Brain microvascular endothelial cell (primary cell): ENCODE data around the gene OR52N1.

Experiments used
- DNase-seq: peaks from one replicate; pipeline ENCODE4 v3.0.0-alpha.2; 2020
- H3K27ac ChIP-seq: fragments of 250-450 bp; sonication (Bioruptor Pico); 2 replicates; pipeline ENCODE4 v1.5.1; 2020; ENCODE audit warnings: mild to moderate bottlenecking, moderate library complexity
- H3K27me3 ChIP-seq: fragments of 250-450 bp; sonication (Bioruptor Pico); replicated peaks from 2 replicates; pipeline ENCODE4 v1.5.1; 2020; ENCODE audit warnings: mild to moderate bottlenecking
- H3K36me3 ChIP-seq: fragments of 250-450 bp; sonication (Bioruptor Pico); replicated peaks from 2 replicates; pipeline ENCODE4 v1.5.1; 2020; ENCODE audit warnings: mild to moderate bottlenecking
- H3K4me3 ChIP-seq: 2 replicates; pipeline ENCODE4 v1.5.1; 2011; ENCODE audit warnings: low read depth, mild to moderate bottlenecking, control low read depth, low read length, moderate library complexity
- in situ Hi-C: cut with HindIII; loops from 2 replicates; pipeline ENCODE4 v1.10.0; 2017; ENCODE audit warnings: low sequenced_read_pairs, low pct_ligation_motif_present
- TF ChIP-seq, protein P1 (sequence below): IDR thresholded peaks from 2 replicates; pipeline ENCODE4 v1.5.1; 2011; ENCODE audit warnings: low read depth, mild to moderate bottlenecking, moderate library complexity, low read length, control low read depth, inconsistent platforms; ENCODE audit errors: missing control alignments

Gene OR52N1

DNA sequence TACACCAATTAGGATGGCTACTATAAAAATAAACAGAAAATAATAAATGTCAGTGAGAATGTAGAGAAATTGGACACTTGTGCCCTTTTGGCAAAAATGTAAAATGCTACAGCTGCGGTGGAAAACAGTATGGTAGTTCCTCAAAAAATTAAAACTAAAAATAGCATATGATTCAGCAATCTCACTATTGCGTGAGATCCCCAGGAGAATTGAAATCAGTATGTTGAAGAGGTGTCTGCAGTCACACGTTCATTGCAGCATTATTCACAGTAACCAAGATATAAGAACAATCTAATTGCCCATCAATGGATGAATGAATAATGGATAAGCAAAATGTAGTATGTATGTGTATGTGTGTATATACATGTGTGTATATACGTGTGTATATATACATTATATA is 24.5 kb upstream of the OR52N1 start:
- DNase-seq: no peak
- no peaks in the 10 kb centered on the region for H3K27me3 ChIP-seq
- H3K4me3 ChIP-seq: no peak overlapping the region
- in situ Hi-C loops: no loop called here
- no peak overlapping the region for H3K27ac ChIP-seq
- H3K36me3 ChIP-seq: no peaks in the 10 kb centered on the region
- TF ChIP-seq, protein P1, sequence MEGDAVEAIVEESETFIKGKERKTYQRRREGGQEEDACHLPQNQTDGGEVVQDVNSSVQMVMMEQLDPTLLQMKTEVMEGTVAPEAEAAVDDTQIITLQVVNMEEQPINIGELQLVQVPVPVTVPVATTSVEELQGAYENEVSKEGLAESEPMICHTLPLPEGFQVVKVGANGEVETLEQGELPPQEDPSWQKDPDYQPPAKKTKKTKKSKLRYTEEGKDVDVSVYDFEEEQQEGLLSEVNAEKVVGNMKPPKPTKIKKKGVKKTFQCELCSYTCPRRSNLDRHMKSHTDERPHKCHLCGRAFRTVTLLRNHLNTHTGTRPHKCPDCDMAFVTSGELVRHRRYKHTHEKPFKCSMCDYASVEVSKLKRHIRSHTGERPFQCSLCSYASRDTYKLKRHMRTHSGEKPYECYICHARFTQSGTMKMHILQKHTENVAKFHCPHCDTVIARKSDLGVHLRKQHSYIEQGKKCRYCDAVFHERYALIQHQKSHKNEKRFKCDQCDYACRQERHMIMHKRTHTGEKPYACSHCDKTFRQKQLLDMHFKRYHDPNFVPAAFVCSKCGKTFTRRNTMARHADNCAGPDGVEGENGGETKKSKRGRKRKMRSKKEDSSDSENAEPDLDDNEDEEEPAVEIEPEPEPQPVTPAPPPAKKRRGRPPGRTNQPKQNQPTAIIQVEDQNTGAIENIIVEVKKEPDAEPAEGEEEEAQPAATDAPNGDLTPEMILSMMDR: no peak

DNA sequence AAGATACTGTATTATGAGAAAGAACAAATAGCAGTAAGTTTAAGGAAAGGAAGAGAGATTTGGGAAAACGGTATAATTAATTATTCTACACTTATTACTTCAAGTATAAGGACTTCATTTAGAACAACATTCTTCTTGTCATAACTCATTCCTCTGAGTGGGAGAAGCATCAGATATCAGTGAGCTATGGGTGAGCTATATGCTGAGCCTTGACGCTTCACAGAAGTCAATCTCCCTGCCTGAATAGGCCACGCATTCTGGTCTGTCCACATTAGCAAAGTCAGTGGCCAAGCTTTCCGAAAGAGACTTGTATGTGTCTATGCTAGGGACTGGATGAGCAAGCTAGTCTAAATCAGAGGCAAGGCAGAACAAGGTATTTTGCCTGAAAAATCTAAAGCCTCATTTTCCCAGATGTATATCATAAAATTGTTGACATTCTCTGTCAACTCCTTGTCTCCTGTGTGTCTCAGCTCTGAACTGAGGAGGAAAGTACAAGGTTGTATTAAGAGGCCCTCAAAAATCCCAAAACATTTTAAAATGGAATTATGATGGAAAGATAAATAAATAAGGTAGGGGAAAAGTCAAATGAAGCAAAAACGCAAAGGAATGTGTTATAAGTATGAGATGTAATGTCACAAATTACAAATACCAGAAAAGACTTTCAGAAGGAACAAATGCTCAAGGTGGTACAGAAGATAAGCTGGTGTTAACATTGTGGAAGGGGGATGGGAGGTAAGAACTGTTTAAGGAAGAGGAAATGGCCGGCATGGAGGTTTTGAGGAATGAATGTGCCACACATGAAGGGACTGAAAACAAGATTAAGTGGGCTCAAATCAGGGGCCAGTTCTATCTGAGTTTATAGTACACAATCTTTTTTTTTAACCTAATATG is 19.1 kb upstream of the OR52N1 start:
- Histone ChIP-seq H3K36me3 (no peaks in the 10 kb centered on the region), H3K27me3 (no peaks in the 10 kb centered on the region), H3K27ac (no peak overlapping the region), H3K4me3 (no peak overlapping the region)
- DNase-seq: no peak
- TF ChIP-seq, protein P1: no peak
- in situ Hi-C loops: no loop called here

DNA sequence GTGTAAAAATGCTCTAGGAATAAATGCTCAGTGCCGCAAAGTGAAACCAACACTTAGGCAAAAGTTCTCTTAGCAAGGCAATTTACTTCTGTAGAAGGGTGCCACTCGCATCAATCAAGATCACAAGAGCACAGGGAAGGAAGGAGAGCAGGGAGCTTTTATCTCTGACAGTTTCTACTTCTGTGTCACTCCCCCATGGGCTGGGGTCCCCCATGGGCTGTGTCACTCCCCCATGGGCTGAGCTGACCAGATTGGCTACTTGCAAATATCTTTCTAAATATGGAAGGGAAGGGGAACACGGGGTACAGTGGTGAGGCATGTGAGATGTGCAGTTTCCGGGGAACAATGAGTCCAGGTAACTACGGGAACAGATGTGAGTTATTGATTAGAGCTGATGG is 18.1 kb upstream of the OR52N1 start:
- no peaks in the 10 kb centered on the region for H3K27me3 ChIP-seq
- TF ChIP-seq, protein P1: no peak
- no peaks in the 10 kb centered on the region for H3K36me3 ChIP-seq
- H3K27ac ChIP-seq: no peak overlapping the region
- in situ Hi-C loops: no loop called here
- no peak for DNase-seq
- H3K4me3 ChIP-seq: peak overlapping the region; percentile 52

DNA sequence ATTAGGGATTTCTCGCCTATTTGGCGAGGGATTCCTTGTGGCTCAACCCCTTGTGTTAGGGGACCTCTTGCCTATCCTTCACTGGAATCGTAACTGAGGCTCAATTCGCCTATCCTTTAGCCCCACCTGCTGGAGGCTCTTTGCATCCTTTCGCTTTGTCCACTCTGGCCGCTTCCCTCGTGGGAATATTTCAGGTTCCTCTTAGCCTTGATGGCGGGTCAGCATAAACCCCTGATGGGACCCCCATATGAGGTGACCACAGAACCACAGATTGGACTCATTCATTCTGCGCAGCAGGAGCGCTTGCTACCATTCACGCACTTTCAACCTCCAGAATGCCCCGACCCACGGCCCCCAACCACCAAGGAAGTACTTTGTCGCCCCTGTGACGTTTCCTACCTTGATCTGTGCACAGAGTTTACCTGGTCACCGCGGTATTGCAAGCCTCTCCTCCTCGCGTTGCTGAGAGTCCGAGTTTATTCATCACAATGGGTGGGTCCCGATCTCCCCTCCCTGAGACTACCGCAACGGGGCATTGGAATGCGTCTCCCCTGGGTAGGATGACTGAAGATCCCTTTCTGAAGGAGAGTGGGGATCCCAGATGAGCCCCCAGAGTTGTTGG is 17.5 kb upstream of the OR52N1 start, which contains the start of gene OR52N2:
TSS of gene OR52N2 (plus strand) at position 425 of the 622 bp plus-strand sequence. CDS start 11,412 bp downstream, outside the sequence.
- no peaks in the 10 kb centered on the region for H3K36me3 ChIP-seq
- TF ChIP-seq, protein P1: peak; percentile 88
- no peak within 1 kb of the TSS for H3K27ac ChIP-seq
- in situ Hi-C loops: no loop called here
- H3K27me3 ChIP-seq: no peaks in the 10 kb centered on the region
- peak within 1 kb of the TSS; percentile 52 for H3K4me3 ChIP-seq
- peak; percentile 56 for DNase-seq

DNA sequence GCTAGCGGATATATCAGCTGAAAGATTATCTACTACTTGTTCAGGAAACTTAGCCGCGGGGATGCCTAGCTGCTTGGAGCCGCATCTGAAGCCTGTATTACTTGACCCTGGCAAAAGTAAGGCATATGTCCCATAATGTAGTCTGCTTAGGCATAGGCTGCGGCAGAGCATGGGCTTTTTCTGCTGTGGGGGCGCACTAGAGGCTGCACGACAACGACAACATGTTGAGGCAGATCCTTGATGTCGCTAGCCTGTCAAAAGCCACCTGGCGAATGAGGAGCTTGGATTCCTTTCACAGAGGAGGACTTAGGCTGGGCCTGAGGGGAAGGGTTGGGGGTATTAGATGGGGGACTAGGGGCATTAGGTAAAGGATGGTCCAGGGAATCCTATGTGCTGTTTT is 16.5 kb upstream of the OR52N1 start:
- H3K4me3 ChIP-seq: no peak overlapping the region
- H3K27ac ChIP-seq: no peak overlapping the region
- DNase-seq: no peak
- H3K36me3 ChIP-seq: no peaks in the 10 kb centered on the region
- in situ Hi-C loops: no loop called here
- TF ChIP-seq, protein P1: peak; percentile 6
- H3K27me3 ChIP-seq: no peaks in the 10 kb centered on the region
